CD4-positive, alpha-beta T cell treated with Interleukin-21 for 1 hour (primary cell): ENCODE measurements around the gene SMCO4.
A peak's percentile ranks its signal among the peaks of the same experiment; 100 is the strongest.
"Not testable (repeated sequence)": the region's sequence is repeated elsewhere in the genome, so short reads cannot be mapped to it uniquely, and the experiment has no call there.

Experiments
- DNase-seq: peaks from one replicate; pipeline ENCODE4 v3.0.0-alpha.2; 2020

The SMCO4 gene

GRCh38 chr11:93543292-93543977 lies at the start of gene SMCO4:
SMCO4 (minus strand) TSS chr11:93543391; CDS start chr11:93479189, 64,202 bp downstream.
- peak; percentile 66 for DNase-seq

- DNase-seq: no peak
These were observed 48.2 kb upstream of the SMCO4 start for GRCh38 chr11:93591247-93591898.

GRCh38 chr11:93589347-93589746 lies 46.2 kb upstream of the SMCO4 start:
- DNase-seq: no peak

GRCh38 chr11:93587858-93588581 lies 44.8 kb upstream of the SMCO4 start:
- no peak for DNase-seq

GRCh38 chr11:93587425-93587824 lies 44.2 kb upstream of the SMCO4 start:
- not testable (repeated sequence) for DNase-seq

GRCh38 chr11:93585758-93586157 lies 42.6 kb upstream of the SMCO4 start:
- DNase-seq: no peak

GRCh38 chr11:93583490-93583889 lies 40.3 kb upstream of the SMCO4 start:
- DNase-seq: no peak

- no peak for DNase-seq
These were observed 36.1 kb upstream of the SMCO4 start for GRCh38 chr11:93579187-93579751.

- no peak for DNase-seq
These were observed 34.1 kb upstream of the SMCO4 start for GRCh38 chr11:93577286-93577685.

- DNase-seq: not testable (repeated sequence)
These were observed 33.7 kb upstream of the SMCO4 start for GRCh38 chr11:93576870-93577269.

- no peak for DNase-seq
These were observed 31.5 kb upstream of the SMCO4 start for GRCh38 chr11:93574638-93575220.

GRCh38 chr11:93573184-93573583 lies 30.0 kb upstream of the SMCO4 start:
- no peak for DNase-seq

GRCh38 chr11:93572621-93573020 lies 29.4 kb upstream of the SMCO4 start:
- DNase-seq: no peak

GRCh38 chr11:93572171-93572570 lies 29.0 kb upstream of the SMCO4 start:
- DNase-seq: no peak

- no peak for DNase-seq
These were observed 28.4 kb upstream of the SMCO4 start for GRCh38 chr11:93571612-93572011.

GRCh38 chr11:93570759-93571413 lies 27.7 kb upstream of the SMCO4 start:
- DNase-seq: no peak

GRCh38 chr11:93569496-93569895 lies 26.3 kb upstream of the SMCO4 start:
- DNase-seq: no peak

GRCh38 chr11:93568726-93569125 lies 25.5 kb upstream of the SMCO4 start:
- no peak for DNase-seq

- DNase-seq: no peak
These were observed 24.3 kb upstream of the SMCO4 start for GRCh38 chr11:93567401-93567895.

GRCh38 chr11:93564895-93565294 lies 21.7 kb upstream of the SMCO4 start:
- no peak for DNase-seq

GRCh38 chr11:93563857-93564256 lies 20.7 kb upstream of the SMCO4 start:
- no peak for DNase-seq

GRCh38 chr11:93560199-93560932 lies 17.2 kb upstream of the SMCO4 start:
- no peak for DNase-seq
